K562 (cell line): ENCODE measurements around the gene CDKN2D. TPM values are rescaled to one million over a fixed set of nuclear protein-coding genes. Genes with fewer than 3 reads are reported as not detected.

ENCODE experiments used
- CHD4 ChIP-seq: fragments of 200-600 bp; sonication (generic); IDR thresholded peaks from 3 replicates; pipeline ENCODE4 v1.6.1; 2012; ENCODE audit warnings: low read depth, mild to moderate bottlenecking, mixed read lengths, low read length, inconsistent platforms; ENCODE audit not compliant: insufficient read depth, insufficient replicate concordance, poor library complexity, severe bottlenecking
- FOS ChIP-seq: IDR thresholded peaks from 3 replicates; pipeline ENCODE4 v1.6.1; 2011; ENCODE audit not compliant: insufficient read length; ENCODE audit errors: extremely low read depth
- HCFC1 ChIP-seq: IDR thresholded peaks from 2 replicates; pipeline ENCODE4 v1.6.1; 2012; ENCODE audit warnings: low read depth, low read length, improper control_type of control experiment
- HDAC6 ChIP-seq: IDR thresholded peaks from 2 replicates; pipeline ENCODE4 v1.6.1; 2012; ENCODE audit warnings: low read depth, mild to moderate bottlenecking, control low read depth, inconsistent platforms, low read length, moderate library complexity
- NCOA6 ChIP-seq: fragments of 450-650 bp; IDR thresholded peaks from 2 replicates; pipeline ENCODE4 v1.6.1; 2017; ENCODE audit warnings: mild to moderate bottlenecking
- RBM25 ChIP-seq: fragments of 200-400 bp; formaldehyde crosslinking; IDR thresholded peaks from 2 replicates; pipeline ENCODE4 v1.6.1; 2018; ENCODE audit warnings: low read length, low read depth, moderate library complexity; ENCODE audit not compliant: severe bottlenecking
- SIN3A ChIP-seq, 2 experiments: fragments of 150-350 bp in 1 of 2; IDR thresholded peaks; 2 replicates each; pipeline ENCODE4 v1.6.1; 2011 to 2016; ENCODE audit warnings: borderline replicate concordance in 2 of 2, low read depth in 2 of 2, low read length in 2 of 2, mild to moderate bottlenecking in 2 of 2, moderate library complexity in 2 of 2; ENCODE audit not compliant: control insufficient read depth in 1 of 2
- SP2 ChIP-seq: IDR thresholded peaks from 2 replicates; pipeline ENCODE4 v1.6.1; 2011; ENCODE audit warnings: mild to moderate bottlenecking, low read depth, low read length, moderate library complexity; ENCODE audit not compliant: poor library complexity, severe bottlenecking; ENCODE audit errors: extremely low read depth
- TBL1XR1 ChIP-seq, 2 experiments: IDR thresholded peaks; 2 replicates each; pipeline ENCODE4 v1.6.1; 2012; ENCODE audit warnings: improper control_type of control experiment in 2 of 2, low read length in 2 of 2, mild to moderate bottlenecking in 1 of 2
- ZNF121 ChIP-seq: sonication (generic); formaldehyde crosslinking; conservative IDR thresholded peaks from 2 replicates; pipeline ENCODE4 v1.8.0; 2022; ENCODE audit warnings: missing genetic modification reagents
- ZNF124 ChIP-seq: sonication (generic); formaldehyde crosslinking; IDR thresholded peaks from 2 replicates; pipeline ENCODE4 v1.8.1; 2022; ENCODE audit warnings: missing genetic modification reagents
- ZNF146 ChIP-seq: IDR thresholded peaks from one replicate; pipeline ENCODE4 v1.6.1; 2018; ENCODE audit warnings: missing compliant biosample characterization; ENCODE audit not compliant: unreplicated experiment
- ZNF3 ChIP-seq: fragments of 250-450 bp; sonication (Bioruptor Pico); IDR thresholded peaks from 2 replicates; pipeline ENCODE4 v1.5.0; 2021; ENCODE audit warnings: mild to moderate bottlenecking, moderate library complexity
- ZNF347 ChIP-seq: fragments of 450-650 bp; formaldehyde crosslinking; IDR thresholded peaks from 2 replicates; pipeline ENCODE4 v1.4.0; 2020; ENCODE audit warnings: low read depth, mild to moderate bottlenecking, moderate library complexity
- ZNF707 ChIP-seq: fragments of 250-450 bp; sonication (Bioruptor Pico); conservative IDR thresholded peaks from 2 replicates; pipeline ENCODE4 v1.8.0; 2022; ENCODE audit warnings: inconsistent platforms, mild to moderate bottlenecking, moderate library complexity
- polyA plus RNA-seq, 8 experiments: library from polyadenylated mRNA; depleted of rRNA in 4 of 8; stranded (reverse) in 5 of 8; unstranded in 3 of 8; fragments of >200 nt; fragmentation: Nextera tagmentation in 2 of 8; fragmentation: Illumina TruSeq in 1 of 8; extraction: Ambion mirVana in 2 of 8; extraction: Trizol in 1 of 8; gene quantifications; 2 replicates each; pipeline versions ENCODE4 v1.2.1 to v1.2.3, GENCODE V29; 2011 to 2014; ENCODE audit warnings: inconsistent platforms in 1 of 8, missing spikeins in 1 of 8
- total RNA-seq, 7 experiments: library from RNA; depleted of rRNA in 6 of 7; stranded (reverse); fragments of >200 nt in 6 of 7; fragmentation: Illumina TruSeq in 2 of 7; extraction: Trizol in 2 of 7; gene quantifications; 2 replicates each; pipeline versions ENCODE4 v1.2.1 to v1.2.3, GENCODE V29; 2011 to 2021; ENCODE audit warnings: low replicate concordance in 1 of 7
- TF ChIP-seq, protein P1 (sequence below), 2 experiments: fragments of 450-650 bp; formaldehyde crosslinking in 1 of 2; IDR thresholded peaks; 2 replicates each; pipeline versions ENCODE4 v1.4.0 to v1.6.1; 2014 to 2020; ENCODE audit warnings: mild to moderate bottlenecking in 2 of 2, borderline replicate concordance in 1 of 2, low read depth in 1 of 2
- TF ChIP-seq, protein P2 (sequence below): IDR thresholded peaks from 3 replicates; pipeline ENCODE4 v1.6.1; 2011; ENCODE audit warnings: borderline replicate concordance, mild to moderate bottlenecking, moderate library complexity; ENCODE audit not compliant: insufficient read length; ENCODE audit errors: extremely low read depth

The CDKN2D gene
- total and polyA plus RNA-seq, 9 of the 15 experiments (the other 6 are each of a cell fraction or from before 2014, with no cell fraction given) = 0.41 to 8.2 (median 3.7) TPM

GRCh38 chr19:10553087-10553667 is 15.6 kb downstream of the CDKN2D start (continued):
- no peak for TF ChIP-seq ZNF146 (CRISPR knock-in tag)
- no peak for TF ChIP-seq FOS
- no peak for TF ChIP-seq ZNF3 (CRISPR knock-in tag)
- TF ChIP-seq NCOA6 = no peak
- TF ChIP-seq ZNF347 = no peak
- TF ChIP-seq SP2 = no peak
- TF ChIP-seq SIN3A (IDR thresholded peaks at IDR 0.05; ENCODE audit: borderline replicate concordance in 2 of 2, control insufficient read depth in 1 of 2, low read depth in 2 of 2, low read length in 2 of 2) = no peak
- no peak for TF ChIP-seq HDAC6
- TF ChIP-seq ZNF707 (CRISPR knock-in tag) = no peak
- no peak for TF ChIP-seq ZNF124 (CRISPR knock-in tag)
- peak; percentile 61 for TF ChIP-seq ZNF121 (CRISPR knock-in tag)
- peak; percentile 87 for TF ChIP-seq RBM25
- TF ChIP-seq, protein P1, sequence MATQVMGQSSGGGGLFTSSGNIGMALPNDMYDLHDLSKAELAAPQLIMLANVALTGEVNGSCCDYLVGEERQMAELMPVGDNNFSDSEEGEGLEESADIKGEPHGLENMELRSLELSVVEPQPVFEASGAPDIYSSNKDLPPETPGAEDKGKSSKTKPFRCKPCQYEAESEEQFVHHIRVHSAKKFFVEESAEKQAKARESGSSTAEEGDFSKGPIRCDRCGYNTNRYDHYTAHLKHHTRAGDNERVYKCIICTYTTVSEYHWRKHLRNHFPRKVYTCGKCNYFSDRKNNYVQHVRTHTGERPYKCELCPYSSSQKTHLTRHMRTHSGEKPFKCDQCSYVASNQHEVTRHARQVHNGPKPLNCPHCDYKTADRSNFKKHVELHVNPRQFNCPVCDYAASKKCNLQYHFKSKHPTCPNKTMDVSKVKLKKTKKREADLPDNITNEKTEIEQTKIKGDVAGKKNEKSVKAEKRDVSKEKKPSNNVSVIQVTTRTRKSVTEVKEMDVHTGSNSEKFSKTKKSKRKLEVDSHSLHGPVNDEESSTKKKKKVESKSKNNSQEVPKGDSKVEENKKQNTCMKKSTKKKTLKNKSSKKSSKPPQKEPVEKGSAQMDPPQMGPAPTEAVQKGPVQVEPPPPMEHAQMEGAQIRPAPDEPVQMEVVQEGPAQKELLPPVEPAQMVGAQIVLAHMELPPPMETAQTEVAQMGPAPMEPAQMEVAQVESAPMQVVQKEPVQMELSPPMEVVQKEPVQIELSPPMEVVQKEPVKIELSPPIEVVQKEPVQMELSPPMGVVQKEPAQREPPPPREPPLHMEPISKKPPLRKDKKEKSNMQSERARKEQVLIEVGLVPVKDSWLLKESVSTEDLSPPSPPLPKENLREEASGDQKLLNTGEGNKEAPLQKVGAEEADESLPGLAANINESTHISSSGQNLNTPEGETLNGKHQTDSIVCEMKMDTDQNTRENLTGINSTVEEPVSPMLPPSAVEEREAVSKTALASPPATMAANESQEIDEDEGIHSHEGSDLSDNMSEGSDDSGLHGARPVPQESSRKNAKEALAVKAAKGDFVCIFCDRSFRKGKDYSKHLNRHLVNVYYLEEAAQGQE (IDR thresholded peaks at IDR 0.05; ENCODE audit: borderline replicate concordance) = no peak
- TF ChIP-seq, protein P1 (CRISPR knock-in tag; IDR thresholded peaks at IDR 0.05; ENCODE audit: low read depth) = no peak
- no peak for TF ChIP-seq TBL1XR1 (IDR thresholded peaks at IDR 0.05; ENCODE audit: low read length in 2 of 2)
- no peak for TF ChIP-seq CHD4
- TF ChIP-seq, protein P2, sequence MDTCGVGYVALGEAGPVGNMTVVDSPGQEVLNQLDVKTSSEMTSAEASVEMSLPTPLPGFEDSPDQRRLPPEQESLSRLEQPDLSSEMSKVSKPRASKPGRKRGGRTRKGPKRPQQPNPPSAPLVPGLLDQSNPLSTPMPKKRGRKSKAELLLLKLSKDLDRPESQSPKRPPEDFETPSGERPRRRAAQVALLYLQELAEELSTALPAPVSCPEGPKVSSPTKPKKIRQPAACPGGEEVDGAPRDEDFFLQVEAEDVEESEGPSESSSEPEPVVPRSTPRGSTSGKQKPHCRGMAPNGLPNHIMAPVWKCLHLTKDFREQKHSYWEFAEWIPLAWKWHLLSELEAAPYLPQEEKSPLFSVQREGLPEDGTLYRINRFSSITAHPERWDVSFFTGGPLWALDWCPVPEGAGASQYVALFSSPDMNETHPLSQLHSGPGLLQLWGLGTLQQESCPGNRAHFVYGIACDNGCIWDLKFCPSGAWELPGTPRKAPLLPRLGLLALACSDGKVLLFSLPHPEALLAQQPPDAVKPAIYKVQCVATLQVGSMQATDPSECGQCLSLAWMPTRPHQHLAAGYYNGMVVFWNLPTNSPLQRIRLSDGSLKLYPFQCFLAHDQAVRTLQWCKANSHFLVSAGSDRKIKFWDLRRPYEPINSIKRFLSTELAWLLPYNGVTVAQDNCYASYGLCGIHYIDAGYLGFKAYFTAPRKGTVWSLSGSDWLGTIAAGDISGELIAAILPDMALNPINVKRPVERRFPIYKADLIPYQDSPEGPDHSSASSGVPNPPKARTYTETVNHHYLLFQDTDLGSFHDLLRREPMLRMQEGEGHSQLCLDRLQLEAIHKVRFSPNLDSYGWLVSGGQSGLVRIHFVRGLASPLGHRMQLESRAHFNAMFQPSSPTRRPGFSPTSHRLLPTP = no peak
- TF ChIP-seq HCFC1 = no peak
